GM20000 (cell line): ENCODE results near the gene CNTN3.

Experiments used
- DNase-seq: peaks from one replicate; pipeline ENCODE4 v3.0.0; 2012; ENCODE audit warnings: low spot score
- TF ChIP-seq, protein P1 (sequence below): IDR thresholded peaks from 2 replicates; pipeline ENCODE4 v1.5.1; 2012; ENCODE audit warnings: mild to moderate bottlenecking, control low read depth; ENCODE audit errors: extremely low read depth, missing control alignments

The CNTN3 gene

DNA sequence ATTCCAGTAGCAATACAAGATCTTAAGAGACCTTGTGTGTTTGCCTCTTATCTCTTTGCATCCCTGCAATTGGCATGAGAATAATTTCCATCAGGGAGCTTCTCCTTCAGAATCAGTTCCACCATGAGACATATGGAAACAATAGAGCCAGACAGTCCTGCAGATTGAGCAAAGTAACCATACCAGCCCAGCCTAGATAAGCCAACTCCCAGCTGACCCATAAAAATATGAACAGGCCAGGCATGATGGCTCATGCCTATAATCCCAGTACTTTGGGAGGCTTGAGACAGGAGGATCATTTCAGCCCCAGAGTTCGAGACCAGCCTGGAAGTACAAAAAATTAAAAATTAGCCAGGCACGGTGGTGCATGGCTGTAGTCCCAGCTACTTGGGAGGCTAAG lies 12.7 kb downstream of the CNTN3 start:
- TF ChIP-seq, protein P1, sequence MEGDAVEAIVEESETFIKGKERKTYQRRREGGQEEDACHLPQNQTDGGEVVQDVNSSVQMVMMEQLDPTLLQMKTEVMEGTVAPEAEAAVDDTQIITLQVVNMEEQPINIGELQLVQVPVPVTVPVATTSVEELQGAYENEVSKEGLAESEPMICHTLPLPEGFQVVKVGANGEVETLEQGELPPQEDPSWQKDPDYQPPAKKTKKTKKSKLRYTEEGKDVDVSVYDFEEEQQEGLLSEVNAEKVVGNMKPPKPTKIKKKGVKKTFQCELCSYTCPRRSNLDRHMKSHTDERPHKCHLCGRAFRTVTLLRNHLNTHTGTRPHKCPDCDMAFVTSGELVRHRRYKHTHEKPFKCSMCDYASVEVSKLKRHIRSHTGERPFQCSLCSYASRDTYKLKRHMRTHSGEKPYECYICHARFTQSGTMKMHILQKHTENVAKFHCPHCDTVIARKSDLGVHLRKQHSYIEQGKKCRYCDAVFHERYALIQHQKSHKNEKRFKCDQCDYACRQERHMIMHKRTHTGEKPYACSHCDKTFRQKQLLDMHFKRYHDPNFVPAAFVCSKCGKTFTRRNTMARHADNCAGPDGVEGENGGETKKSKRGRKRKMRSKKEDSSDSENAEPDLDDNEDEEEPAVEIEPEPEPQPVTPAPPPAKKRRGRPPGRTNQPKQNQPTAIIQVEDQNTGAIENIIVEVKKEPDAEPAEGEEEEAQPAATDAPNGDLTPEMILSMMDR, result no peak
- DNase-seq, result no peak

DNA sequence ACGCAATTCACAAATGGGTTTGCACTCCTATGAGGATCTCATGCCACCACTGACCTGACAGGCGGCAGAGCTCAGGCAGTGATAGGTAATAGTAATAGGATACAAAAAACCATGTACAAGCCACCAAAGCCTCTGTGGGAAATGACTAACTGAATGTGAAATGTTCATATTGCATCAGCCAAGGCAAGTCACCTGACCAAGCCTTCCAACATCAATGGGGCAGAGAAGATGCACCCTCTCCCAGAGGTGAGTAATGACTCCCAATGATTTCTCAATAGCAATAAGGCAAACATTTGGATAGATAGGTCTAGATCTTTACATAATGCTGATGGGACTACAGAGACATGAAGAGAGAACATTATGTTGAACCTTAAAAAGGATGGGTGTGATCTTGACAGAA lies 14.9 kb downstream of the CNTN3 start:
- DNase-seq, result no peak
- TF ChIP-seq, protein P1, result no peak

DNA sequence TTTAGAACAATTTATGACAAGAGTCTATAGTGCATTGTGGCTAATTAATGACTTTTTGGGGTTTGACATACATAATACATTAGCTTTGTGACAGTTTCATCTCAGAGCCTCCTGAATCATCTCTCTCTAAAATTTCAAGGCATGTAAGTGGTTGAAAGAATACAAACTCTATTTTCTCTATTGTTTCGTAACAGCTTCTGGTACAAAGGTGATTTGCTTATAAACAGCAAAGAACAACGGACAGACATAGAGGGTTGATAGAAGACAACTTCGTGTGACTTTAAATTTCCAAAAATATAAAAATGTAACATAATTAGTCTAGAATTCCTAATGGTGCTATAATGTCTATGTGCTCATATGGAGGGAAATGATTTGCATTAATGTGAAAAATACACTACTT lies 21.3 kb downstream of the CNTN3 start:
- no peak for DNase-seq

DNA sequence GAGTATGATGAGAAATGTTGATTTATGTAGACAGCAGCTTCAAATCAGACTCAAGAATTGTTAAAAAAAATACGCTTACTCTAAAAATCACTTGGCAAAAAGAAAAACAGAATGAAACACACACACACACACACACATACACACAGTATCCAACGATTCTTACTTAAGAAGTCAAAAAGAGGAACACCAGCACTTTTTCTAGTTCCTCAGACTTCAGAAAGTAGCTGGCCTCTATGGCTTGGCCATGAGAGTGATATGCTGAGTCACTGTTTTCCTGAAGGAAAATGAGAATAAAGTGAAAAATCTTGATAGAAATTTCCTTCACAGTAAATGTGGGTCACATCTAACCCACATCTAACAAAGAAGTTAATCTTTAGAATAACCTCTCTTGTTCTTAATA lies 22.1 kb downstream of the CNTN3 start:
- DNase-seq, result no peak
- TF ChIP-seq, protein P1, result no peak

More for the DNA sequence above, 21.3 kb downstream of the CNTN3 start:
- TF ChIP-seq, protein P1, result no peak

DNA sequence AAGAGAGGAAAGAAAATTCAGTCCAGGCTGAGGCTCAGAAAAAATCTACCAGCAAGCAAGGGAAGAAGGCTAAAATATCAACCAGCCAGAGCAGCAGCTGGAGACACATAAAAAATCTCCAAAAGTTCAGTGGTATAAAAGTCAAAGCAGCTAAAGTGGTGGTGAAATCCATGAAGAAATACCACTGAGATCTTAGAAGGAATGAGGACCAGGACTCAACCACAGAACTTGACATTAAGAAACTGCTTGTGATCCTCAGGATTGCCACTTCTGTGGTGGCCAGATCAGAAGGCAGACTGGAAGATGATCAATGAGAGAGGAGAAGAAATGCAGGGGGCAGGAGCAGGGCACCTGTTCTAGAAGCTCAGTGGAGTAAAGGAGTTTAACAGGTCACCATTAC lies 22.5 kb downstream of the CNTN3 start:
- TF ChIP-seq, protein P1, result no peak
- no peak for DNase-seq

DNA sequence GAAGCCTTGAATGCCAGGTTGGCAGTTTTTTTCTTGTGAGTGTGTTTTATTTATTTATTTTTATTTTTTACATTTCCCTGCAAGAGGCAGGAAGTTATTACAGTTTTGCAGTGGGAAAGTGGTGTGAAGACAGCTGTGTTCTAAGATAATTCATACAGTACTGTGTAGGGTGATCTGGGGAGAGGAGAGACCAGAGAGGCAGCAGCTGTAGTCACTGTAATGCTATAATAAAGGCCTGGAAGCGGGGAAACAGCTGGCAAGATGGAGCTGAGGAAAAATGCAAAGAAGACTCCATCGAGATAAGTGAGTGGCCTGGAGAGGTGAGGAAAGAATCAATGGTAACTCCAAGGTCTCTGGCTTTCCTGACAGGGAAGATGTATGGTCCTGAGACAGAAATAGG lies 23.1 kb downstream of the CNTN3 start:
- DNase-seq, result no peak
- TF ChIP-seq, protein P1, result no peak

DNA sequence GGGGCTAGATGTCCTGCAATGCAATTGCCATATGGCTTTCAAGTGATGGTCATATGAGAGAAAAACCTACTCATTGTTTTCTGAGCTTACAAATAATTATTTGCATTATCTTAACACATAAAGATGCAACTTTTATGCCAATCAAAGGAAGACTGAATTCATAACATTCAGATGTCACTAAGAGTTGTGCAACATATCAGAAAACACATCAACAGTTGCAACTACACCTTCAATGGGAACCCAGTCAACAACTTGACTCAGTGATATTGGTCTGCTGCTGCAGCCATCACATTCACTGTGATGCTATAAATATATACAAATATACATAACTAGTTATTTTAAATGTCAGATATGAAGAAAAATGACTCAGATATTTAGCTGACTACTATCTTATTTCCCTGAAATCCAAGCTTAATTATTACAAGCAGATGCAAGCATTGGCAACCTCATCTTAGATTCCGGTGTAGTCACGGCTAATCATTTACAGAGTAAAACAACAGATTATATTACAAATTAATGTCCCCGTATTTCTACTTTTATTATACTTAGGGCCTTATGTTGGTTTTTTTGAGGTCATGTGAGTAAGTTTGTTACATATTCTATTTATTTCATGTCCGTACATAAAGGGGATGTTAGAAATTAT lies 23.7 kb downstream of the CNTN3 start:
- TF ChIP-seq, protein P1, result no peak
- DNase-seq, result no peak
